PC-9 (cell line): ENCODE results near the gene PLD5. TPM values are rescaled to one million over a fixed set of nuclear protein-coding genes. Genes with fewer than 3 reads are reported as not detected.

ENCODE experiments used
- BruUV-seq: library from RNA; stranded (reverse); fragments of 400-500 nt; replicated peaks from 2 replicates; lab custom pipeline; 2021; lab: Mats Ljungman, UMichigan
- CTCF ChIA-PET: fragments of 300-600 bp; sonication (Branson Sonifier 250); formaldehyde crosslinking; loops from one replicate; lab custom pipeline; 2022; ENCODE audit warnings: antibody characterized with exemption; lab: Charles Lee
- POLR2A ChIA-PET: fragments of 300-600 bp; sonication (Branson Sonifier 250); formaldehyde crosslinking; loops from one replicate; lab custom pipeline; 2022; ENCODE audit warnings: antibody characterized with exemption; ENCODE audit not compliant: unreplicated experiment; lab: Charles Lee
- DNase-seq, 2 experiments: peaks; one replicate each; pipeline versions ENCODE4 v3.0.0 to v3.0.0-alpha.2; 2015 to 2022; ENCODE audit warnings: mixed read lengths in 1 of 2
- H2AFZ ChIP-seq: fragments of 200-600 bp; sonication (generic); 2 replicates; pipeline ENCODE4 v1.8.1; 2017; ENCODE audit warnings: antibody characterized with exemption
- H3F3A ChIP-seq: fragments of 200-600 bp; sonication (generic); 2 replicates; pipeline ENCODE4 v1.8.1; 2017; ENCODE audit warnings: antibody characterized with exemption, mild to moderate bottlenecking, low read depth; ENCODE audit not compliant: insufficient read depth
- H3K27ac ChIP-seq: fragments of 200-600 bp; sonication (generic); 2 replicates; pipeline ENCODE4 v1.6.1; 2016; ENCODE audit warnings: mixed run types
- H3K27me3 ChIP-seq: fragments of 200-600 bp; sonication (generic); 2 replicates; pipeline ENCODE4 v1.6.1; 2016; ENCODE audit warnings: low read depth, mixed run types; ENCODE audit not compliant: insufficient read depth
- H3K36me3 ChIP-seq: fragments of 200-600 bp; sonication (generic); 2 replicates; pipeline ENCODE4 v1.6.1; 2016; ENCODE audit warnings: low read depth, mixed run types
- H3K4me1 ChIP-seq: fragments of 200-600 bp; sonication (generic); replicated peaks from 2 replicates; pipeline ENCODE4 v1.6.1; 2016; ENCODE audit warnings: mixed run types; ENCODE audit not compliant: insufficient read depth
- H3K4me2 ChIP-seq: fragments of 200-600 bp; sonication (generic); 2 replicates; pipeline ENCODE4 v1.6.1; 2017; ENCODE audit warnings: mixed run types
- H3K4me3 ChIP-seq: fragments of 200-600 bp; sonication (generic); 2 replicates; pipeline ENCODE4 v1.6.1; 2016; ENCODE audit warnings: mixed run types
- H3K79me2 ChIP-seq: fragments of 200-600 bp; sonication (generic); 2 replicates; pipeline ENCODE4 v1.6.1; 2017; ENCODE audit warnings: low read depth, mixed run types
- H3K9me2 ChIP-seq: fragments of 200-600 bp; sonication (generic); 2 replicates; pipeline ENCODE4 v1.8.1; 2017; ENCODE audit warnings: mild to moderate bottlenecking; ENCODE audit not compliant: insufficient read depth
- H3K9me3 ChIP-seq: fragments of 200-600 bp; sonication (generic); 2 replicates; pipeline ENCODE4 v1.8.1; 2016; ENCODE audit warnings: low read depth; ENCODE audit not compliant: insufficient read depth
- H4K20me1 ChIP-seq: fragments of 200-600 bp; sonication (generic); 2 replicates; pipeline ENCODE4 v1.8.1; 2017; ENCODE audit not compliant: insufficient read depth
- CTCF ChIP-seq: fragments of 200-600 bp; sonication (generic); conservative IDR thresholded peaks from 2 replicates; pipeline ENCODE4 v1.6.1; 2017; ENCODE audit warnings: mixed run types, antibody characterized with exemption, mild to moderate bottlenecking, moderate library complexity
- EZH2 ChIP-seq: fragments of 200-600 bp; sonication (generic); IDR thresholded peaks from 2 replicates; pipeline ENCODE4 v1.8.0; 2017; ENCODE audit warnings: antibody characterized with exemption, low read depth
- intact Hi-C: fragments of 100-400 bp; cut with micrococcal nuclease; formaldehyde crosslinking; loops from one replicate; pipeline ENCODE4 v1.10.0; 2022; ENCODE audit not compliant: unreplicated experiment
- total RNA-seq: library from RNA; stranded (reverse); gene quantifications from 2 replicates; pipeline ENCODE4 v1.2.3, GENCODE V29; 2021

Gene PLD5
- total RNA-seq, 1 experiment from 2014 or later = not detected

GRCh38 chr1:242189591-242189990, 334.9 kb downstream of the PLD5 start:
- Histone ChIP-seq H4K20me1 (no peaks in the 10 kb centered on the region), H3K4me2 (no peak overlapping the region), H2AFZ (no peak overlapping the region), H3F3A (no peaks in the 10 kb centered on the region), H3K4me1 (no peaks in the 10 kb centered on the region), H3K9me2 (no peaks in the 10 kb centered on the region), H3K9me3 (no peaks in the 10 kb centered on the region), H3K79me2 (no peaks in the 10 kb centered on the region), H3K27ac (no peak overlapping the region), H3K27me3 (peaks cover 11% of the 10 kb centered on the region; the same call in 1 of the 2 replicates), H3K36me3 (no peaks in the 10 kb centered on the region), H3K4me3 (no peak overlapping the region)
- ChIA-PET POLR2A (no interaction called here), CTCF (no interaction called here)
- no TSS peak for BruUV-seq
- intact Hi-C loops = no loop called here
- TF ChIP-seq EZH2 (no peak), CTCF (no peak)
- DNase-seq = no peak

- Histone ChIP-seq H3K4me1 (no peaks in the 10 kb centered on the region), H3K36me3 (no peaks in the 10 kb centered on the region), H4K20me1 (no peaks in the 10 kb centered on the region), H3K4me2 (no peak overlapping the region), H3K4me3 (no peak overlapping the region), H3K9me2 (no peaks in the 10 kb centered on the region), H3K27me3 (peaks cover 8% of the 10 kb centered on the region; the same call in 1 of the 2 replicates), H3F3A (no peaks in the 10 kb centered on the region), H3K79me2 (no peaks in the 10 kb centered on the region), H2AFZ (no peak overlapping the region), H3K27ac (no peak overlapping the region), H3K9me3 (no peaks in the 10 kb centered on the region)
- CTCF ChIA-PET = no interaction called here
- BruUV-seq = no TSS peak
- POLR2A ChIA-PET = no interaction called here
- no peak for DNase-seq
- no peak for TF ChIP-seq CTCF
- no peak for TF ChIP-seq EZH2
- intact Hi-C loops = no loop called here
Measured at GRCh38 chr1:242187816-242188215, 336.7 kb downstream of the PLD5 start.

DNA sequence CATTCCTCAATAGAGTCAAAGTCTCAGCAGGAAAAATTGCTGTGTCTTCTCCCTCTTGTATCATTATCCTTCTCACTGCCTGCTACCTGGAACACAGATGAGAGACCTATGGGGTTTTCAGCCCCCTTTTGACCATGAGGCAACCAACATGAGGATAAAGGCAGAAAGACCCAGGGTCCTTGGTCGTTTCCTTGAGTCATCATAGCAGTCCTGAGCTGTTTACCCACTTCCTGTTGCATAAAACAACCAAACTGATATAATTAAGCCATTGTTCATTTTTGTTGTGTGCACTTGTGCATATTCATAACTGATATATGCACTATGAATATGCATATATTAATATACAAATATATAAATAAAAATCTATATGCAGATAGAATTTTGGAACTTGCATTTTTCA, 337.3 kb downstream of the PLD5 start:
- Histone ChIP-seq H3K27ac (no peak overlapping the region), H3K4me1 (no peaks in the 10 kb centered on the region), H3F3A (no peaks in the 10 kb centered on the region), H3K79me2 (no peaks in the 10 kb centered on the region), H3K4me3 (no peak overlapping the region), H3K4me2 (no peak overlapping the region), H3K27me3 (peaks cover 4% of the 10 kb centered on the region; the same call in 1 of the 2 replicates), H3K9me3 (no peaks in the 10 kb centered on the region), H4K20me1 (no peaks in the 10 kb centered on the region), H2AFZ (no peak overlapping the region), H3K36me3 (no peaks in the 10 kb centered on the region), H3K9me2 (no peaks in the 10 kb centered on the region)
- BruUV-seq = no TSS peak
- ChIA-PET CTCF (no interaction called here), POLR2A (no interaction called here)
- DNase-seq = no peak
- no peak for TF ChIP-seq EZH2
- no peak for TF ChIP-seq CTCF
- intact Hi-C loops = no loop called here
